A549 (cell line): ENCODE results near the gene EME2.

Experiments used
- CBX2 ChIP-seq: fragments of 200-600 bp; sonication (generic); IDR thresholded peaks from 2 replicates; pipeline ENCODE4 v1.6.1; 2016; ENCODE audit warnings: low read depth, mild to moderate bottlenecking, borderline replicate concordance
- CHD2 ChIP-seq: fragments of 150-350 bp; IDR thresholded peaks from 2 replicates; pipeline ENCODE4 v1.6.1; 2014; ENCODE audit warnings: low read length; ENCODE audit not compliant: partially characterized antibody
- HDAC2 ChIP-seq: fragments of 200-600 bp; sonication (generic); IDR thresholded peaks from 2 replicates; pipeline ENCODE4 v1.6.1; 2016
- MAZ ChIP-seq: fragments of 150-350 bp; IDR thresholded peaks from 2 replicates; pipeline ENCODE4 v1.6.1; 2014; ENCODE audit warnings: antibody characterized with exemption, low read depth, low read length, borderline replicate concordance
- POLR2A ChIP-seq: IDR thresholded peaks from 2 replicates; pipeline ENCODE4 v1.6.1; 2012; ENCODE audit warnings: mild to moderate bottlenecking, low read length
- RAD21 ChIP-seq, 2 experiments: fragments of >200 bp in 1 of 2; sonication (Bioruptor Twin) in 1 of 2; formaldehyde crosslinking in 1 of 2; IDR thresholded peaks in 1 of 2; conservative IDR thresholded peaks in 1 of 2; 2 replicates in 1 of 2; 3 replicates in 1 of 2; pipeline ENCODE4 v1.6.1; 2012 to 2018; ENCODE audit warnings: inconsistent platforms in 1 of 2
- RFX5 ChIP-seq: fragments of 450-650 bp; IDR thresholded peaks from 2 replicates; pipeline ENCODE4 v1.7.1; 2014; ENCODE audit warnings: antibody characterized with exemption, mild to moderate bottlenecking, moderate library complexity
- TF ChIP-seq, protein P1 (sequence below): fragments of >200 bp; sonication (Bioruptor Twin); formaldehyde crosslinking; IDR thresholded peaks from 3 replicates; pipeline ENCODE4 v1.5.1; 2016

DNA sequence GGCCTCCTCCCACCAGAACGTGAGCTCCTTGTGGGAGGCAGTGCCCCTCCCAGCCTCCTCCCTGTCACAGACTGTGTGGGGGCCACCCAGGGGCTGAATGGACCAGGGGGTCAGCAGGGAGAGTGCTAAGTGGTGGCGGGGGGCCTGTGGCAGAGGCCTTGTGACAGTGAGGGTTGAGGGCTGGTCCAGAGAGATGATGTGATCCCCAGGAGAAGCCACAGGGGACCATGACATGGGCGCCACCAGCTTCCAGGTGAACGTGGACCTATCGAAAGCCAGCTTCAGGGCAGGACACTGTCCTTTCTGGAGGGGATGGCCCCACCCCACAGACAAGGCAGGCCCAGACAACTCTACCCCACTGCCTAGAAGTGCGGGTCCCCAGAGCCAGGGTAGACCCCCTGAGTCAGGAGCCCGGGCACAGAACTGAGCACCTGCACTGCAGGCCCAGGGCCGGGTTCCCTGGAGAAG lies 6.7 kb downstream of the EME2 start:
- TF ChIP-seq POLR2A (no peak), CHD2 (no peak), MAZ (no peak), CBX2 (no peak), HDAC2 (no peak), RAD21 (conservative IDR thresholded peaks at IDR 0.05 in 1 of 2, IDR thresholded peaks at IDR 0.05 in 1 of 2) (no peak), RFX5 (no peak)
- TF ChIP-seq, protein P1, sequence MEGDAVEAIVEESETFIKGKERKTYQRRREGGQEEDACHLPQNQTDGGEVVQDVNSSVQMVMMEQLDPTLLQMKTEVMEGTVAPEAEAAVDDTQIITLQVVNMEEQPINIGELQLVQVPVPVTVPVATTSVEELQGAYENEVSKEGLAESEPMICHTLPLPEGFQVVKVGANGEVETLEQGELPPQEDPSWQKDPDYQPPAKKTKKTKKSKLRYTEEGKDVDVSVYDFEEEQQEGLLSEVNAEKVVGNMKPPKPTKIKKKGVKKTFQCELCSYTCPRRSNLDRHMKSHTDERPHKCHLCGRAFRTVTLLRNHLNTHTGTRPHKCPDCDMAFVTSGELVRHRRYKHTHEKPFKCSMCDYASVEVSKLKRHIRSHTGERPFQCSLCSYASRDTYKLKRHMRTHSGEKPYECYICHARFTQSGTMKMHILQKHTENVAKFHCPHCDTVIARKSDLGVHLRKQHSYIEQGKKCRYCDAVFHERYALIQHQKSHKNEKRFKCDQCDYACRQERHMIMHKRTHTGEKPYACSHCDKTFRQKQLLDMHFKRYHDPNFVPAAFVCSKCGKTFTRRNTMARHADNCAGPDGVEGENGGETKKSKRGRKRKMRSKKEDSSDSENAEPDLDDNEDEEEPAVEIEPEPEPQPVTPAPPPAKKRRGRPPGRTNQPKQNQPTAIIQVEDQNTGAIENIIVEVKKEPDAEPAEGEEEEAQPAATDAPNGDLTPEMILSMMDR = no peak
